ENCODE data around the gene CPA5. TPM values are rescaled to one million over a fixed set of nuclear protein-coding genes. Genes with fewer than 3 reads are reported as not detected.

CPA5 gene
- total and polyA plus RNA-seq, 2 of the 8 experiments (the other 6 are each of a cell fraction or from before 2014, with no cell fraction given) = 0.12 TPM; not detected in 1

DNA sequence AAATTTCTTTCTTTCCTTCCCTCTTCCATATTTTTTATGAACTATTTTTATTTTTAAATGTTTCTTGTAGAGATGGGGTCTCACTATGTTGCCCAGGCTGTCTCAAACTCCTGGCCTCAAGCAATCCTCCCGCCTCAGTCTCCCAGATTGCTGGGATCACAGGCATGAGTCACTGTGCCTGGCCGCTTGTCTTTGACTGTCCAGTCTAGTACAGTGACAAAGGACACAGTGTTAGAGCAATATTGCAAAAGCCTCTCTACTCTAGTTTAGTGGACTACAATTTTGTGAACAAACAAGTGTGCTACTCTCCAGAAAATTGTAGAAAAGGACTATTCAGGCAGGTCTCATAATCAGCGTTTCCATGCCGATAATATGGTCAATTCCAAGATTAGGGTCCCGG, 40.6 kb upstream of the CPA5 start:
- no peak for DNase-seq (ENCODE audit: low read depth in 1 of 2, low spot score in 2 of 2)
- ChIA-PET POLR2A (ENCODE audit: partially characterized antibody) (no interaction called here), CTCF (ENCODE audit: partially characterized antibody) (no interaction called here)
- Histone ChIP-seq H3K27ac (ENCODE audit: low read depth, low read length) (no peak overlapping the region), H4K5ac (ENCODE audit: insufficient read length, low read depth, low read length) (no peak overlapping the region), H3K9ac (replicated peaks in 1 of 4; ENCODE audit: extremely low read depth in 1 of 4, low read depth in 3 of 4, low read length in 3 of 4) (no peak overlapping the region), H3K23me2 (ENCODE audit: low read depth, low read length) (no peaks in the 10 kb centered on the region), H3K9me3 (ENCODE audit: insufficient read depth in 2 of 2, low read depth in 1 of 2, low read length in 1 of 2) (no peaks in the 10 kb centered on the region), H3K56ac (replicated peaks; ENCODE audit: insufficient read length, low read depth, low read length) (no peak overlapping the region), H2AFZ (ENCODE audit: low read length) (no peak overlapping the region), H3K18ac (ENCODE audit: extremely low read depth, low read length) (no peak overlapping the region), H4K20me1 (replicated peaks in 1 of 2; ENCODE audit: control insufficient read depth in 1 of 2, insufficient read depth in 2 of 2, low read length in 2 of 2) (no peaks in the 10 kb centered on the region), H3K79me1 (ENCODE audit: low read depth, low read length) (no peaks in the 10 kb centered on the region), H3K79me2 (ENCODE audit: control insufficient read depth in 1 of 2, insufficient read depth in 2 of 2, low read length in 2 of 2) (no peaks in the 10 kb centered on the region), H3K4ac (replicated peaks; ENCODE audit: insufficient read length, low read depth, low read length) (no peak overlapping the region), H3K4me2 (ENCODE audit: insufficient read depth in 1 of 2, low read depth in 2 of 2, low read length in 2 of 2) (no peak overlapping the region), H2BK120ac (replicated peaks; ENCODE audit: low read depth, low read length) (no peak overlapping the region), H2AK5ac (ENCODE audit: low read depth, low read length) (no peak overlapping the region), H3K14ac (ENCODE audit: insufficient read length) (no peak overlapping the region), H2BK20ac (ENCODE audit: low read length) (no peak overlapping the region), H2BK5ac (ENCODE audit: low read depth, low read length) (no peak overlapping the region), H3K4me1 (replicated peaks in 1 of 4; ENCODE audit: control insufficient read depth in 3 of 4, insufficient read depth in 4 of 4, low read length in 3 of 4) (no peaks in the 10 kb centered on the region), H4K91ac (replicated peaks; ENCODE audit: insufficient read length, low read length) (no peak overlapping the region), H3K4me3 (ENCODE audit: extremely low read depth in 1 of 4, insufficient read depth in 2 of 4, low read depth in 3 of 4, low read length in 4 of 4) (no peak overlapping the region), H3K36me3 (ENCODE audit: control insufficient read depth in 2 of 4, insufficient read depth in 4 of 4, low read length in 3 of 4) (no peaks in the 10 kb centered on the region), H3K23ac (ENCODE audit: insufficient read length) (no peak overlapping the region), H2BK15ac (ENCODE audit: low read length) (no peak overlapping the region), H4K8ac (ENCODE audit: extremely low read depth, insufficient read depth, low read length) (no peak overlapping the region), H2BK12ac (ENCODE audit: low read depth, low read length) (no peak overlapping the region), H3K27me3 (replicated peaks in 1 of 4; ENCODE audit: control insufficient read depth in 3 of 4, extremely low read depth in 1 of 4, insufficient read depth in 3 of 4, low read length in 3 of 4) (no peaks in the 10 kb centered on the region)
- FAIRE-seq = no peak
- 91% methylated on average over 5 of the region's 5 CpGs; no CpG with 5 or more reads in 1 of the 2 experiments for WGBS, 2 experiments (ENCODE audit: extremely low coverage in 1 of 2, insufficient coverage in 1 of 2, insufficient read length in 1 of 2, insufficient replicate concordance in 2 of 2, low coverage in 1 of 2, low lambda C conversion rate in 2 of 2, missing lambda C conversion rate in 1 of 2)
- no peak for TF ChIP-seq CREB1 (IDR thresholded peaks at IDR 0.05)
- TF ChIP-seq CTBP2 (IDR thresholded peaks at IDR 0.05; ENCODE audit: borderline replicate concordance, insufficient read depth, insufficient read length, low read length) = no peak
- no peak for TF ChIP-seq SIX5 (IDR thresholded peaks at IDR 0.05; ENCODE audit: low read depth, low read length)
- TF ChIP-seq CEBPB (IDR thresholded peaks at IDR 0.05; ENCODE audit: low read depth, low read length) = no peak
- no peak for TF ChIP-seq EP300 (IDR thresholded peaks at IDR 0.05; ENCODE audit: borderline replicate concordance in 1 of 2, low read depth in 2 of 2, low read length in 2 of 2)

Measured in H1 (cell line).